Astrocyte (in vitro differentiated cells and primary cell): ENCODE measurements around the gene SUGCT. TPM values are rescaled to one million over a fixed set of nuclear protein-coding genes. Genes with fewer than 3 reads are reported as not detected.

ENCODE experiments used
- DNase-seq: peaks from one replicate; pipeline ENCODE4 v3.0.0-alpha.2; 2010; ENCODE audit warnings: low read depth
- FAIRE-seq: peaks from 2 replicates; lab custom pipeline; 2011; peaks lifted over from hg19 to GRCh38; lab: Jason Lieb, UNC
- H2AFZ ChIP-seq: 2 replicates; pipeline ENCODE4 v1.6.0; 2012; ENCODE audit warnings: low read depth, low read length, inconsistent platforms
- H3K27ac ChIP-seq: 2 replicates; pipeline ENCODE4 v1.5.1; 2011; ENCODE audit warnings: low read depth, low read length, inconsistent platforms
- H3K27me3 ChIP-seq: 2 replicates; pipeline ENCODE4 v1.6.0; 2011; ENCODE audit warnings: low read length, inconsistent platforms; ENCODE audit not compliant: insufficient read depth
- H3K36me3 ChIP-seq: 2 replicates; pipeline ENCODE4 v1.5.1; 2011; ENCODE audit warnings: low read length, inconsistent platforms; ENCODE audit not compliant: insufficient read depth
- H3K4me1 ChIP-seq: 2 replicates; pipeline ENCODE4 v1.5.1; 2011; ENCODE audit warnings: low read length, inconsistent platforms; ENCODE audit not compliant: insufficient read depth
- H3K4me2 ChIP-seq: 2 replicates; pipeline ENCODE4 v1.6.0; 2012; ENCODE audit warnings: low read length, inconsistent platforms
- H3K4me3 ChIP-seq: 2 replicates; pipeline ENCODE4 v1.5.1; 2011; ENCODE audit warnings: low read depth, mild to moderate bottlenecking, low read length, inconsistent platforms; ENCODE audit not compliant: insufficient read depth
- H3K79me2 ChIP-seq: 2 replicates; pipeline ENCODE4 v1.6.0; 2012; ENCODE audit warnings: mild to moderate bottlenecking, low read length, inconsistent platforms; ENCODE audit not compliant: insufficient read depth
- H3K9ac ChIP-seq: 2 replicates; pipeline ENCODE4 v1.6.0; 2012; ENCODE audit warnings: mild to moderate bottlenecking, low read length, inconsistent platforms
- H3K9me3 ChIP-seq: 2 replicates; pipeline ENCODE4 v1.5.1; 2012; ENCODE audit warnings: low read depth, mild to moderate bottlenecking, low read length, inconsistent platforms; ENCODE audit not compliant: insufficient read depth
- H4K20me1 ChIP-seq: 2 replicates; pipeline ENCODE4 v1.6.0; 2012; ENCODE audit warnings: low read length, inconsistent platforms; ENCODE audit not compliant: insufficient read depth
- H3K27ac Mint-ChIP-seq: one replicate; pipeline ENCODE4 v1.8.0; 2021; ENCODE audit warnings: mild to moderate bottlenecking, mixed read lengths; ENCODE audit not compliant: unreplicated experiment
- H3K27me3 Mint-ChIP-seq: one replicate; pipeline ENCODE4 v1.8.0; 2021; ENCODE audit warnings: low read depth, mixed read lengths; ENCODE audit not compliant: unreplicated experiment
- H3K36me3 Mint-ChIP-seq: one replicate; pipeline ENCODE4 v1.8.0; 2021; ENCODE audit warnings: low read depth, mixed read lengths; ENCODE audit not compliant: unreplicated experiment
- H3K4me1 Mint-ChIP-seq: one replicate; pipeline ENCODE4 v1.8.0; 2021; ENCODE audit warnings: low read depth, mixed read lengths; ENCODE audit not compliant: unreplicated experiment
- H3K4me3 Mint-ChIP-seq: one replicate; pipeline ENCODE4 v1.8.0; 2021; ENCODE audit warnings: mild to moderate bottlenecking, moderate library complexity, mixed read lengths; ENCODE audit not compliant: unreplicated experiment
- H3K9me3 Mint-ChIP-seq: one replicate; pipeline ENCODE4 v1.8.0; 2021; ENCODE audit warnings: mild to moderate bottlenecking, mixed read lengths; ENCODE audit not compliant: unreplicated experiment
- CTCF ChIP-seq: IDR thresholded peaks from 2 replicates; pipeline ENCODE4 v1.5.1; 2011; ENCODE audit warnings: low read depth, mild to moderate bottlenecking, inconsistent platforms, low read length, moderate library complexity; ENCODE audit not compliant: insufficient read depth
- EZH2 ChIP-seq: IDR thresholded peaks from 2 replicates; pipeline ENCODE4 v1.6.1; 2012; ENCODE audit warnings: mild to moderate bottlenecking, low read length, inconsistent platforms; ENCODE audit not compliant: insufficient read depth
- total RNA-seq: library from RNA; stranded (reverse); gene quantifications from 2 replicates; pipeline ENCODE4 v1.2.1, GENCODE V29; 2021

SUGCT gene
- total RNA-seq, 1 donor from 2014 or later: 15.5 TPM

GRCh38 chr7:40101201-40101600, 33.6 kb upstream of the SUGCT start:
- Histone ChIP-seq H3K27ac (no peak overlapping the region), H3K9ac (no peak overlapping the region), H2AFZ (no peak overlapping the region), H3K4me1 (no peaks in the 10 kb centered on the region), H3K4me2 (no peak overlapping the region), H3K27me3 (no peaks in the 10 kb centered on the region), H4K20me1 (peaks cover 5% of the 10 kb centered on the region), H3K9me3 (no peaks in the 10 kb centered on the region), H3K36me3 (no peaks in the 10 kb centered on the region), H3K79me2 (peaks cover 3% of the 10 kb centered on the region), H3K4me3 (no peak overlapping the region)
- Mint-ChIP-seq H3K4me3 (no peak overlapping the region), H3K27me3 (no peaks in the 10 kb centered on the region), H3K36me3 (no peaks in the 10 kb centered on the region), H3K4me1 (no peaks in the 10 kb centered on the region), H3K27ac (peak overlapping the region; percentile 26), H3K9me3 (no peaks in the 10 kb centered on the region)
- TF ChIP-seq EZH2: no peak
- TF ChIP-seq CTCF: no peak
- no peak for DNase-seq
- no peak for FAIRE-seq

GRCh38 chr7:40102897-40103296, 31.9 kb upstream of the SUGCT start:
- DNase-seq (no peak), FAIRE-seq (peak; percentile 64)
- Histone ChIP-seq H4K20me1 (peaks cover 5% of the 10 kb centered on the region), H3K4me2 (no peak overlapping the region), H3K79me2 (peaks cover 8% of the 10 kb centered on the region), H2AFZ (no peak overlapping the region), H3K9me3 (no peaks in the 10 kb centered on the region), H3K9ac (no peak overlapping the region), H3K36me3 (no peaks in the 10 kb centered on the region), H3K27me3 (no peaks in the 10 kb centered on the region), H3K4me1 (no peaks in the 10 kb centered on the region), H3K4me3 (no peak overlapping the region), H3K27ac (no peak overlapping the region)
- Mint-ChIP-seq H3K4me1 (no peaks in the 10 kb centered on the region), H3K4me3 (no peak overlapping the region), H3K36me3 (no peaks in the 10 kb centered on the region), H3K27me3 (no peaks in the 10 kb centered on the region), H3K27ac (no peak overlapping the region), H3K9me3 (no peaks in the 10 kb centered on the region)
- no peak for TF ChIP-seq CTCF
- no peak for TF ChIP-seq EZH2

GRCh38 chr7:40105879-40106473, 28.8 kb upstream of the SUGCT start:
- Histone ChIP-seq H3K27me3 (no peaks in the 10 kb centered on the region), H3K27ac (no peak overlapping the region), H3K9me3 (no peaks in the 10 kb centered on the region), H3K4me2 (no peak overlapping the region), H3K4me1 (no peaks in the 10 kb centered on the region), H3K36me3 (no peaks in the 10 kb centered on the region), H2AFZ (no peak overlapping the region), H4K20me1 (peaks cover 5% of the 10 kb centered on the region), H3K4me3 (no peak overlapping the region), H3K79me2 (peaks cover 8% of the 10 kb centered on the region), H3K9ac (no peak overlapping the region)
- DNase-seq (no peak), FAIRE-seq (no peak)
- no peak overlapping the region for H3K4me3 Mint-ChIP-seq
- H3K27ac Mint-ChIP-seq: no peak overlapping the region
- H3K4me1 Mint-ChIP-seq: no peaks in the 10 kb centered on the region
- H3K9me3 Mint-ChIP-seq: no peaks in the 10 kb centered on the region
- no peaks in the 10 kb centered on the region for H3K27me3 Mint-ChIP-seq
- no peak for TF ChIP-seq CTCF
- no peak for TF ChIP-seq EZH2
- peaks cover 3% of the 10 kb centered on the region for H3K36me3 Mint-ChIP-seq
